ENCODE results near the gene PFKP. TPM values are rescaled to one million over a fixed set of nuclear protein-coding genes. Genes with fewer than 3 reads are reported as not detected.

The PFKP gene
- total RNA-seq, 4 donors from 2014 or later, result 56.6 to 154 (median 115) TPM

- no peak for TF ChIP-seq CTCF (IDR thresholded peaks at IDR 0.05)
- TF ChIP-seq POLR2A (IDR thresholded peaks at IDR 0.05), result no peak
- Histone ChIP-seq H3K27me3 (no peaks in the 10 kb centered on the region), H3K36me3 (peaks cover 76 to 91% of the 10 kb centered on the region in 2 donors), H3K4me1 (no peaks in the 10 kb centered on the region), H3K4me3 (replicated peaks in 1 of 3) (no peak overlapping the region), H3K27ac (no peak overlapping the region), H3K9me3 (no peaks in the 10 kb centered on the region)
- DNase-seq, result no peak
- WGBS, 2 donors, result 95 to 99% methylated on average over 8 of the region's 8 CpGs
- intact Hi-C loops (cut with DNase I), result no loop called here
These were observed 78.9 kb downstream of the PFKP start for GRCh38 chr10:3146289-3146688.

GRCh38 chr10:3147117-3147820, 79.9 kb downstream of the PFKP start:
- Histone ChIP-seq H3K36me3 (peaks cover 74 to 82% of the 10 kb centered on the region in 2 donors), H3K27ac (no peak overlapping the region), H3K9me3 (no peaks in the 10 kb centered on the region), H3K4me1 (no peaks in the 10 kb centered on the region), H3K4me3 (replicated peaks in 1 of 3) (no peak overlapping the region), H3K27me3 (no peaks in the 10 kb centered on the region)
- intact Hi-C loops (cut with DNase I), result no loop called here
- 92 to 94% methylated on average over 17 of the region's 17 CpGs for WGBS, 2 donors
- no peak for DNase-seq
- TF ChIP-seq CTCF (IDR thresholded peaks at IDR 0.05) (no peak), POLR2A (IDR thresholded peaks at IDR 0.05) (no peak)

- intact Hi-C loops (cut with DNase I), result no loop called here
- TF ChIP-seq CTCF (IDR thresholded peaks at IDR 0.05), result no peak
- no peak for TF ChIP-seq POLR2A (IDR thresholded peaks at IDR 0.05)
- Histone ChIP-seq H3K4me3 (replicated peaks in 1 of 3) (no peak overlapping the region), H3K4me1 (peaks cover 0 to 6% of the 10 kb centered on the region in 2 donors), H3K9me3 (no peaks in the 10 kb centered on the region), H3K36me3 (peaks cover 67 to 75% of the 10 kb centered on the region in 2 donors), H3K27ac (no peak overlapping the region), H3K27me3 (no peaks in the 10 kb centered on the region)
- WGBS, 2 donors, result 86 to 90% methylated on average over 16 to 17 of the region's 17 CpGs
- no peak for DNase-seq
These were observed 80.7 kb downstream of the PFKP start for GRCh38 chr10:3148041-3148440.

- 51 to 87% methylated on average over 5 to 9 of the region's 9 CpGs for WGBS, 2 donors
- no peak for DNase-seq
- Histone ChIP-seq H3K4me1 (peaks cover 0 to 7% of the 10 kb centered on the region in 2 donors), H3K27ac (no peak overlapping the region), H3K9me3 (no peaks in the 10 kb centered on the region), H3K36me3 (peaks cover 64 to 73% of the 10 kb centered on the region in 2 donors), H3K27me3 (no peaks in the 10 kb centered on the region), H3K4me3 (replicated peaks in 1 of 3) (no peak overlapping the region)
- TF ChIP-seq CTCF (IDR thresholded peaks at IDR 0.05) (no peak), POLR2A (IDR thresholded peaks at IDR 0.05) (no peak)
- intact Hi-C loops (cut with DNase I), result no loop called here
These were observed 81.6 kb downstream of the PFKP start for GRCh38 chr10:3148994-3149393.

- Histone ChIP-seq H3K4me3 (replicated peaks in 1 of 3) (no peak overlapping the region), H3K27ac (no peak overlapping the region), H3K36me3 (peaks cover 62 to 73% of the 10 kb centered on the region in 2 donors), H3K27me3 (no peaks in the 10 kb centered on the region), H3K9me3 (no peaks in the 10 kb centered on the region), H3K4me1 (peaks cover 0 to 7% of the 10 kb centered on the region in 2 donors)
- 88 to 93% methylated on average over 11 of the region's 11 CpGs for WGBS, 2 donors
- DNase-seq, result no peak
- TF ChIP-seq CTCF (IDR thresholded peaks at IDR 0.05) (no peak), POLR2A (IDR thresholded peaks at IDR 0.05) (no peak)
- intact Hi-C loops (cut with DNase I), result no loop called here
These were observed 82.6 kb downstream of the PFKP start for GRCh38 chr10:3149918-3150317.
